Liver (tissue), 9 donors: ENCODE results near the gene RGL4. TPM values are rescaled to one million over a fixed set of nuclear protein-coding genes. Genes with fewer than 3 reads are reported as not detected.

Source experiments
- DNase-seq: peaks from one replicate; pipeline ENCODE4 v3.0.0-alpha.2; 2017; ENCODE audit warnings: low spot score
- H3K27ac ChIP-seq, 2 donors: one replicate each; pipeline ENCODE4 v1.7.0; 2013; ENCODE audit warnings: inconsistent platforms in 2 of 2, low read length in 2 of 2, control low read depth in 1 of 2, low read depth in 1 of 2, mild to moderate bottlenecking in 1 of 2
- H3K27me3 ChIP-seq, 4 donors: one replicate each; pipeline versions ENCODE4 v1.6.1 to v1.7.0; 2013; ENCODE audit warnings: low read length in 3 of 4, inconsistent platforms in 1 of 4, mild to moderate bottlenecking in 1 of 4, moderate library complexity in 1 of 4; ENCODE audit not compliant: control insufficient read depth in 4 of 4, insufficient read depth in 4 of 4
- H3K36me3 ChIP-seq, 4 donors: one replicate each; pipeline versions ENCODE4 v1.6.1 to v1.7.0; 2013; ENCODE audit warnings: low read length in 3 of 4, mild to moderate bottlenecking in 3 of 4, low read depth in 1 of 4, moderate library complexity in 1 of 4; ENCODE audit not compliant: control insufficient read depth in 4 of 4, insufficient read depth in 3 of 4
- H3K4me1 ChIP-seq, 4 donors: one replicate each; pipeline versions ENCODE4 v1.6.1 to v1.7.0; 2013; ENCODE audit warnings: low read length in 3 of 4, mild to moderate bottlenecking in 3 of 4, moderate library complexity in 1 of 4; ENCODE audit not compliant: control insufficient read depth in 4 of 4, insufficient read depth in 4 of 4
- H3K4me3 ChIP-seq, 3 donors: one replicate each; pipeline versions ENCODE4 v1.6.1 to v1.7.0; 2013; ENCODE audit warnings: low read length in 3 of 3, control low read depth in 1 of 3, low read depth in 1 of 3, mild to moderate bottlenecking in 1 of 3
- H3K9ac ChIP-seq, 2 donors: one replicate each; pipeline ENCODE4 v1.7.0; 2013; ENCODE audit warnings: low read length in 2 of 2, mild to moderate bottlenecking in 2 of 2, moderate library complexity in 2 of 2, control low read depth in 1 of 2, low read depth in 1 of 2
- H3K9me3 ChIP-seq, 4 donors: one replicate each; pipeline versions ENCODE4 v1.6.1 to v1.7.0; 2013; ENCODE audit warnings: low read length in 3 of 4; ENCODE audit not compliant: control insufficient read depth in 4 of 4
- HNF4A ChIP-seq, 2 donors: conservative IDR thresholded peaks; 2 replicates each; pipeline ENCODE4 v1.6.1; 2016; ENCODE audit warnings: antibody characterized with exemption in 2 of 2, mild to moderate bottlenecking in 2 of 2
- REST ChIP-seq: IDR thresholded peaks from 2 replicates; pipeline ENCODE4 v1.6.1; 2016; ENCODE audit warnings: antibody characterized with exemption, mild to moderate bottlenecking
- RXRA ChIP-seq, 2 donors: IDR thresholded peaks; 2 replicates each; pipeline ENCODE4 v1.6.1; 2017 to 2018; ENCODE audit warnings: antibody characterized with exemption in 2 of 2, mild to moderate bottlenecking in 1 of 2
- SP1 ChIP-seq: IDR thresholded peaks from 2 replicates; pipeline ENCODE4 v1.6.1; 2018; ENCODE audit warnings: antibody characterized with exemption, mild to moderate bottlenecking
- YY1 ChIP-seq: IDR thresholded peaks from 2 replicates; pipeline ENCODE4 v1.6.1; 2016; ENCODE audit warnings: antibody characterized with exemption, mild to moderate bottlenecking
- whole genome bisulfite sequencing: extraction: QIAGEN DNeasy Blood & Tissue Kit; methylation state at CpG from one replicate; pipeline ENCODE4 v1.1.7; 2013; 5-methylcytosine and 5-hydroxymethylcytosine counted together
- polyA plus RNA-seq, 2 donors: library from polyadenylated mRNA; stranded (reverse) in 1 of 2; unstranded in 1 of 2; fragments of 200-250 nt in 1 of 2; fragments of >200 nt in 1 of 2; fragmentation: Nextera tagmentation in 1 of 2; extraction: Ambion mirVana in 1 of 2; gene quantifications; one replicate each; pipeline versions ENCODE4 v1.2.1 to v1.2.3, GENCODE V29; 2013 to 2015
- total RNA-seq, 2 donors: library from RNA; depleted of rRNA; stranded (reverse); fragments of >200 nt; gene quantifications; one replicate each; pipeline ENCODE4 v1.2.3, GENCODE V29; 2014
- TF ChIP-seq, protein P1 (sequence below): IDR thresholded peaks from 2 replicates; pipeline ENCODE4 v1.6.1; 2016; ENCODE audit warnings: antibody characterized with exemption
- donor health status: healthy.
- donor health status: healthy.
- donor health status: healthy.
- donor health status: healthy.
- donor health status: healthy.

The RGL4 gene
- total and polyA plus RNA-seq, 4 donors: 0.25 to 6.2 (median 0.56) TPM

- no peak for DNase-seq
- 78% methylated on average over 6 of the region's 6 CpGs for WGBS
- H3K4me3 ChIP-seq: no peak overlapping the region
- no peaks in the 10 kb centered on the region for H3K27me3 ChIP-seq
- no peaks in the 10 kb centered on the region for H3K9me3 ChIP-seq
- H3K27ac ChIP-seq: no peak overlapping the region
- peaks cover 0 to 4% (median 2%) of the 10 kb centered on the region in 4 donors for H3K4me1 ChIP-seq
- no peak overlapping the region for H3K9ac ChIP-seq
- TF ChIP-seq YY1 (no peak), REST (no peak), RXRA (IDR thresholded peaks at IDR 0.05) (no peak), SP1 (no peak), HNF4A (conservative IDR thresholded peaks at IDR 0.05) (no peak)
- TF ChIP-seq, protein P1, sequence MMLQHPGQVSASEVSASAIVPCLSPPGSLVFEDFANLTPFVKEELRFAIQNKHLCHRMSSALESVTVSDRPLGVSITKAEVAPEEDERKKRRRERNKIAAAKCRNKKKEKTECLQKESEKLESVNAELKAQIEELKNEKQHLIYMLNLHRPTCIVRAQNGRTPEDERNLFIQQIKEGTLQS: no peak
- peaks cover 5 to 26% (median 7%) of the 10 kb centered on the region in 4 donors for H3K36me3 ChIP-seq
Observed at GRCh38 chr22:23745791-23746190, 55.0 kb downstream of the RGL4 start.

Other genes with a start within 250 kb of the RGL4 start
- 10 to 100 TPM in 1 of 2 donors, not detected in 1; 17.4 TPM for gene IGLL1, start 110.7 kb upstream of the RGL4 start, total RNA-seq
- gene IGLL1, start 110.7 kb upstream of the RGL4 start, polyA plus RNA-seq: not detected
- gene DRICH1, start 58.7 kb upstream of the RGL4 start, total RNA-seq: under 1 TPM; 0.08 to 0.33 TPM
- not detected for gene DRICH1, start 58.7 kb upstream of the RGL4 start, polyA plus RNA-seq
- gene ZNF70, start 60.1 kb downstream of the RGL4 start, total RNA-seq: 1 to 10 TPM; 1.2 to 1.9 TPM
- gene ZNF70, start 60.1 kb downstream of the RGL4 start, polyA plus RNA-seq: under 1 TPM; 0.14 to 0.20 TPM
- 1 to 10 TPM in 1 of 2 donors, not detected in 1; 3.2 TPM for gene VPREB3, start 63.4 kb downstream of the RGL4 start, total RNA-seq
- 1 to 10 TPM in 1 of 2 donors, under 1 TPM in 1; 0.69 to 1.8 TPM for gene VPREB3, start 63.4 kb downstream of the RGL4 start, polyA plus RNA-seq
- under 1 TPM; 0.14 to 0.17 TPM for gene C22orf15, start 72.0 kb downstream of the RGL4 start, total RNA-seq
- under 1 TPM; 0.03 to 0.10 TPM for gene C22orf15, start 72.0 kb downstream of the RGL4 start, polyA plus RNA-seq
- gene CHCHD10, start 77.0 kb downstream of the RGL4 start, total RNA-seq: 10 to 100 TPM; 13.4 to 24.0 TPM
- 100 to 1,000 TPM; 254 to 784 TPM for gene CHCHD10, start 77.0 kb downstream of the RGL4 start, polyA plus RNA-seq
- gene MMP11, start 81.8 kb downstream of the RGL4 start, total RNA-seq: 10 to 100 TPM in 1 of 2 donors, under 1 TPM in 1; 0.33 to 33.7 TPM
- under 1 TPM; 0.33 to 0.89 TPM for gene MMP11, start 81.8 kb downstream of the RGL4 start, polyA plus RNA-seq
- 10 to 100 TPM; 15.1 to 19.4 TPM for gene SMARCB1, start 96.0 kb downstream of the RGL4 start, total RNA-seq
- 10 to 100 TPM; 18.8 to 22.5 TPM for gene SMARCB1, start 96.0 kb downstream of the RGL4 start, polyA plus RNA-seq
- 1 to 10 TPM; 1.0 to 4.5 TPM for gene DERL3, start 148.0 kb downstream of the RGL4 start, total RNA-seq
- 1 to 10 TPM; 3.3 to 9.3 TPM for gene DERL3, start 148.0 kb downstream of the RGL4 start, polyA plus RNA-seq
- 1 to 10 TPM; 5.0 to 9.0 TPM for gene SLC2A11, start 166.9 kb downstream of the RGL4 start, total RNA-seq
- gene SLC2A11, start 166.9 kb downstream of the RGL4 start, polyA plus RNA-seq: 1 to 10 TPM; 3.4 to 3.5 TPM
- 100 to 1,000 TPM; 108 to 207 TPM for gene MIF, start 203.4 kb downstream of the RGL4 start, total RNA-seq
- gene MIF, start 203.4 kb downstream of the RGL4 start, polyA plus RNA-seq: 1,000 to 10,000 TPM in 1 of 2 donors, 100 to 1,000 TPM in 1; 399 to 1,047 TPM